WERI-Rb-1 (cell line): ENCODE measurements around the gene PIEZO2.

Experiments
- DNase-seq: peaks from one replicate; pipeline ENCODE4 v3.0.0-alpha.2; 2020
- H3K27ac ChIP-seq: fragments of 250-450 bp; sonication (Bioruptor Pico); 2 replicates; pipeline ENCODE4 v1.5.1; 2020; ENCODE audit warnings: mild to moderate bottlenecking, moderate library complexity
- H3K27me3 ChIP-seq: fragments of 250-450 bp; sonication (Bioruptor Pico); 2 replicates; pipeline ENCODE4 v1.5.1; 2021; ENCODE audit warnings: mild to moderate bottlenecking, low read depth, moderate library complexity; ENCODE audit not compliant: insufficient read depth, severe bottlenecking
- H3K36me3 ChIP-seq: fragments of 250-450 bp; sonication (Bioruptor Pico); 2 replicates; pipeline ENCODE4 v1.5.1; 2020; ENCODE audit warnings: mild to moderate bottlenecking, moderate library complexity
- H3K4me3 ChIP-seq: 2 replicates; pipeline ENCODE4 v1.5.1; 2011; ENCODE audit warnings: low read depth, mild to moderate bottlenecking, control low read depth, low read length
- H3K9me3 ChIP-seq: fragments of 250-450 bp; sonication (Bioruptor Pico); 2 replicates; pipeline ENCODE4 v1.5.1; 2021; ENCODE audit warnings: mild to moderate bottlenecking, moderate library complexity; ENCODE audit not compliant: severe bottlenecking
- TF ChIP-seq, protein P1 (sequence below): IDR thresholded peaks from 2 replicates; pipeline ENCODE4 v1.5.1; 2011; ENCODE audit warnings: low read depth, mild to moderate bottlenecking, control low read depth, inconsistent platforms, low read length

Gene PIEZO2

GRCh38 chr18:10863026-10863425, 286.3 kb downstream of the PIEZO2 start:
- TF ChIP-seq, protein P1, sequence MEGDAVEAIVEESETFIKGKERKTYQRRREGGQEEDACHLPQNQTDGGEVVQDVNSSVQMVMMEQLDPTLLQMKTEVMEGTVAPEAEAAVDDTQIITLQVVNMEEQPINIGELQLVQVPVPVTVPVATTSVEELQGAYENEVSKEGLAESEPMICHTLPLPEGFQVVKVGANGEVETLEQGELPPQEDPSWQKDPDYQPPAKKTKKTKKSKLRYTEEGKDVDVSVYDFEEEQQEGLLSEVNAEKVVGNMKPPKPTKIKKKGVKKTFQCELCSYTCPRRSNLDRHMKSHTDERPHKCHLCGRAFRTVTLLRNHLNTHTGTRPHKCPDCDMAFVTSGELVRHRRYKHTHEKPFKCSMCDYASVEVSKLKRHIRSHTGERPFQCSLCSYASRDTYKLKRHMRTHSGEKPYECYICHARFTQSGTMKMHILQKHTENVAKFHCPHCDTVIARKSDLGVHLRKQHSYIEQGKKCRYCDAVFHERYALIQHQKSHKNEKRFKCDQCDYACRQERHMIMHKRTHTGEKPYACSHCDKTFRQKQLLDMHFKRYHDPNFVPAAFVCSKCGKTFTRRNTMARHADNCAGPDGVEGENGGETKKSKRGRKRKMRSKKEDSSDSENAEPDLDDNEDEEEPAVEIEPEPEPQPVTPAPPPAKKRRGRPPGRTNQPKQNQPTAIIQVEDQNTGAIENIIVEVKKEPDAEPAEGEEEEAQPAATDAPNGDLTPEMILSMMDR = no peak
- no peaks in the 10 kb centered on the region for H3K36me3 ChIP-seq
- H3K27me3 ChIP-seq = peaks cover 2% of the 10 kb centered on the region
- no peaks in the 10 kb centered on the region for H3K9me3 ChIP-seq
- H3K4me3 ChIP-seq = no peak overlapping the region
- H3K27ac ChIP-seq = no peak overlapping the region
- no peak for DNase-seq

GRCh38 chr18:10860928-10861327, 288.4 kb downstream of the PIEZO2 start:
- no peaks in the 10 kb centered on the region for H3K9me3 ChIP-seq
- H3K4me3 ChIP-seq = no peak overlapping the region
- H3K27me3 ChIP-seq = peaks cover 3% of the 10 kb centered on the region
- no peak for DNase-seq
- TF ChIP-seq, protein P1 = no peak
- no peak overlapping the region for H3K27ac ChIP-seq
- H3K36me3 ChIP-seq = no peaks in the 10 kb centered on the region

GRCh38 chr18:10860382-10860781, 289.0 kb downstream of the PIEZO2 start:
- TF ChIP-seq, protein P1 = no peak
- Histone ChIP-seq H3K9me3 (no peaks in the 10 kb centered on the region), H3K27me3 (peaks cover 3% of the 10 kb centered on the region), H3K36me3 (no peaks in the 10 kb centered on the region), H3K27ac (no peak overlapping the region), H3K4me3 (no peak overlapping the region)
- DNase-seq = no peak

DNA sequence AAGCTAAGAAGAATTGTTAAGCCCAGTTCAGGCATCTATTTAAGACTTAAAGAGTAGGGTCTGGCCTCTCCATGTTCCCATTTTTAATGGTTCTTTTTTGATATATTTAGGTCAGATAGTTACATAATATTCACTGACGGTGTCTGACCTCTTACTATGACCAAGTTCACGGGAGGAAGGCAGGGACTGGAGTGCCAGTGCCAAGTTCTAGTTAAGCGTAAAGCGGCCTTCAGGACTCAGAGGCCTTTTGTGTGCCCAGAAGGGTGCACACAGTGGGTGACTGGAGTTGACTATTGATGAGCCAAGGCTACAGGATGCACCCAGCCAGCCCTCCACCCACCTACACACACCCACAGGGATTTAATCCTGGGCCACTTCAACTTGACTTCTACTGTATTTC, 290.9 kb downstream of the PIEZO2 start:
- Histone ChIP-seq H3K36me3 (no peaks in the 10 kb centered on the region), H3K27me3 (peaks cover 3% of the 10 kb centered on the region), H3K4me3 (no peak overlapping the region), H3K27ac (no peak overlapping the region), H3K9me3 (no peaks in the 10 kb centered on the region)
- TF ChIP-seq, protein P1 = no peak
- no peak for DNase-seq

DNA sequence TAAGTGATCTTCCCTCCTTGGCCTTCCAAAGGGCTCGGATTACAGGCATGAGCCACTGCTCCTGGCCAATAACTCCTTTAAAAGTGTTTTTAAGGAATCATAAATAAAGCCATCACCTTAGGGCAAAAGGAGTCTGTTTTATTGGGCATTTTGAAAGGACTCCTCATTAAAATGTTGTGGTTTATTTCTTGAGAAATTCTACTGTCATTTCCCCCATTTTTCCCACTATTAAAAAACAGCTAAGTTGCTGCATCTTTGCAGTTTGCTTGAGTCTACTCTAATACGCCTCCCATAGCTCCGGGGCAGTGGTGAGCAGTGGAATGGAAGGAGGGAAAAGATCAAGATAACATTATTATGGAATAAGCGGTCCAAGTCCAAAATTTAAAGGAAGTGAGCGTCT, 293.2 kb downstream of the PIEZO2 start:
- no peak overlapping the region for H3K27ac ChIP-seq
- peaks cover 7% of the 10 kb centered on the region for H3K27me3 ChIP-seq
- TF ChIP-seq, protein P1 = no peak
- H3K36me3 ChIP-seq = no peaks in the 10 kb centered on the region
- H3K9me3 ChIP-seq = no peaks in the 10 kb centered on the region
- H3K4me3 ChIP-seq = no peak overlapping the region
- DNase-seq = no peak

- Histone ChIP-seq H3K27ac (no peak overlapping the region), H3K9me3 (no peaks in the 10 kb centered on the region), H3K4me3 (no peak overlapping the region), H3K36me3 (no peaks in the 10 kb centered on the region), H3K27me3 (peaks cover 7% of the 10 kb centered on the region)
- DNase-seq = no peak
- TF ChIP-seq, protein P1 = no peak
These were observed 296.7 kb downstream of the PIEZO2 start for GRCh38 chr18:10852385-10853303.
